Muscle layer of colon (tissue), 2 donors: ENCODE data around the gene LRSAM1.

Source experiments
- H3K27ac ChIP-seq: one replicate; pipeline ENCODE4 v1.7.0; 2013; ENCODE audit warnings: low read depth, mild to moderate bottlenecking, low read length, moderate library complexity
- H3K27me3 ChIP-seq, 2 donors: one replicate each; pipeline ENCODE4 v1.7.0; 2013; ENCODE audit warnings: low read length in 2 of 2, mild to moderate bottlenecking in 2 of 2; ENCODE audit not compliant: insufficient read depth in 2 of 2, control insufficient read depth in 1 of 2
- H3K36me3 ChIP-seq: one replicate; pipeline ENCODE4 v1.7.0; 2013; ENCODE audit warnings: mild to moderate bottlenecking, low read length; ENCODE audit not compliant: insufficient read depth
- H3K4me1 ChIP-seq: one replicate; pipeline ENCODE4 v1.7.0; 2013; ENCODE audit warnings: mild to moderate bottlenecking, low read length; ENCODE audit not compliant: insufficient read depth
- H3K4me3 ChIP-seq, 2 donors: one replicate each; pipeline ENCODE4 v1.7.0; 2013; ENCODE audit warnings: low read length in 2 of 2, low read depth in 1 of 2, mild to moderate bottlenecking in 1 of 2, moderate library complexity in 1 of 2
- H3K9ac ChIP-seq: one replicate; pipeline ENCODE4 v1.7.0; 2013; ENCODE audit warnings: low read length
- H3K9me3 ChIP-seq: one replicate; pipeline ENCODE4 v1.7.0; 2013; ENCODE audit warnings: mild to moderate bottlenecking, low read length
- donor health status: abdominal sarcoma.
- donor health status: Adenocarcinoma of cecum.

The LRSAM1 gene

GRCh38 chr9:127430415-127430814 is 20.9 kb upstream of the LRSAM1 start:
- Histone ChIP-seq H3K27me3 (no peaks in the 10 kb centered on the region), H3K9ac (no peak overlapping the region), H3K36me3 (peaks cover 38% of the 10 kb centered on the region), H3K4me1 (peaks cover 13% of the 10 kb centered on the region), H3K9me3 (no peaks in the 10 kb centered on the region), H3K4me3 (no peak overlapping the region), H3K27ac (no peak overlapping the region)

- peaks cover 71% of the 10 kb centered on the region for H3K36me3 ChIP-seq
- H3K4me1 ChIP-seq, result no peaks in the 10 kb centered on the region
- no peak overlapping the region for H3K9ac ChIP-seq
- no peak overlapping the region for H3K27ac ChIP-seq
- H3K9me3 ChIP-seq, result no peaks in the 10 kb centered on the region
- no peaks in the 10 kb centered on the region for H3K27me3 ChIP-seq
- H3K4me3 ChIP-seq, result no peak overlapping the region
Observed at GRCh38 chr9:127437497-127438264, 13.6 kb upstream of the LRSAM1 start.

- Histone ChIP-seq H3K36me3 (peaks cover 75% of the 10 kb centered on the region), H3K9ac (no peak overlapping the region), H3K27ac (no peak overlapping the region), H3K4me1 (no peaks in the 10 kb centered on the region), H3K27me3 (no peaks in the 10 kb centered on the region), H3K9me3 (no peaks in the 10 kb centered on the region), H3K4me3 (no peak overlapping the region)
Observed at GRCh38 chr9:127438394-127438793, 12.9 kb upstream of the LRSAM1 start.

- Histone ChIP-seq H3K9me3 (no peaks in the 10 kb centered on the region), H3K27me3 (no peaks in the 10 kb centered on the region), H3K4me3 (no peak overlapping the region), H3K4me1 (peaks cover 6% of the 10 kb centered on the region), H3K27ac (no peak overlapping the region), H3K9ac (no peak overlapping the region), H3K36me3 (peaks cover 81% of the 10 kb centered on the region)
Observed at GRCh38 chr9:127444283-127444920, 6.9 kb upstream of the LRSAM1 start.

GRCh38 chr9:127444921-127445850 is 6.1 kb upstream of the LRSAM1 start:
- Histone ChIP-seq H3K9me3 (no peaks in the 10 kb centered on the region), H3K36me3 (peaks cover 81% of the 10 kb centered on the region), H3K4me3 (no peak overlapping the region), H3K27me3 (no peaks in the 10 kb centered on the region), H3K9ac (no peak overlapping the region), H3K27ac (no peak overlapping the region), H3K4me1 (peaks cover 13% of the 10 kb centered on the region)

- H3K36me3 ChIP-seq, result peaks cover 73% of the 10 kb centered on the region
- H3K4me3 ChIP-seq, result no peak overlapping the region
- peaks cover 18% of the 10 kb centered on the region for H3K4me1 ChIP-seq
- H3K27me3 ChIP-seq, result no peaks in the 10 kb centered on the region
- no peaks in the 10 kb centered on the region for H3K9me3 ChIP-seq
- H3K27ac ChIP-seq, result no peak overlapping the region
- no peak overlapping the region for H3K9ac ChIP-seq
Observed at GRCh38 chr9:127445851-127446712, 5.2 kb upstream of the LRSAM1 start.

- Histone ChIP-seq H3K27ac (no peak overlapping the region), H3K4me3 (no peak overlapping the region), H3K4me1 (peaks cover 18% of the 10 kb centered on the region), H3K9me3 (no peaks in the 10 kb centered on the region), H3K27me3 (no peaks in the 10 kb centered on the region), H3K9ac (no peak overlapping the region), H3K36me3 (peaks cover 68% of the 10 kb centered on the region)
Observed at GRCh38 chr9:127446713-127447415, 4.4 kb upstream of the LRSAM1 start.

- H3K27ac ChIP-seq, result no peak overlapping the region
- H3K4me1 ChIP-seq, result peaks cover 23% of the 10 kb centered on the region
- no peak overlapping the region for H3K9ac ChIP-seq
- no peaks in the 10 kb centered on the region for H3K9me3 ChIP-seq
- H3K36me3 ChIP-seq, result peaks cover 66% of the 10 kb centered on the region
- no peak overlapping the region for H3K4me3 ChIP-seq
- no peaks in the 10 kb centered on the region for H3K27me3 ChIP-seq
Observed at GRCh38 chr9:127447416-127448111, 3.7 kb upstream of the LRSAM1 start.

GRCh38 chr9:127448112-127448805 is 3.1 kb upstream of the LRSAM1 start:
- Histone ChIP-seq H3K36me3 (peaks cover 61% of the 10 kb centered on the region), H3K27ac (no peak overlapping the region), H3K9ac (no peak overlapping the region), H3K27me3 (no peaks in the 10 kb centered on the region), H3K4me3 (no peak overlapping the region), H3K4me1 (peaks cover 30% of the 10 kb centered on the region), H3K9me3 (no peaks in the 10 kb centered on the region)
